CD4-positive, alpha-beta T cell treated with Interleukin-10 for 1 hour (primary cell): ENCODE measurements around the gene SLC39A10.
"Not testable (repeated sequence)": the region's sequence is repeated elsewhere in the genome, so short reads cannot be mapped to it uniquely, and the experiment has no call there.

Source experiments
- DNase-seq: peaks from one replicate; pipeline ENCODE4 v3.0.0-alpha.2; 2020

SLC39A10 gene

DNA sequence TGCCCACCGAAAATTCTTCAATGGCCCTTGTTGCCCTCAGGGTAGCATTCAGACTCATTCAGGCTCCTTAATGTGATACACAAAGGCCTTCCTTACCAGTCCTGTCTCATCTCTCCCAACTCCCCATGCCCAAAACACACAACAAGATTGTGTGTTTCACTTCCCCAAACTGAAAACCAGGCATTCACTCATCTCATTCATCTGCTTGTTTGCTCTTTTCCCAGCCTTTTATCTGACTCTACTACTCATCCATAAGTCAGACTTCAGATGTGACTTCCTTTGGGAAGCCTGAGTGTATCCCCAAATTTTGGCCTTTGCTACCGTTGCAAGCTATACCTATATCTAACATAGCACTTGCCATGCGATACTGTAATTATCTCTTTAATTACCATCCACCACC lies 9.7 kb upstream of the SLC39A10 start:
- no peak for DNase-seq

DNA sequence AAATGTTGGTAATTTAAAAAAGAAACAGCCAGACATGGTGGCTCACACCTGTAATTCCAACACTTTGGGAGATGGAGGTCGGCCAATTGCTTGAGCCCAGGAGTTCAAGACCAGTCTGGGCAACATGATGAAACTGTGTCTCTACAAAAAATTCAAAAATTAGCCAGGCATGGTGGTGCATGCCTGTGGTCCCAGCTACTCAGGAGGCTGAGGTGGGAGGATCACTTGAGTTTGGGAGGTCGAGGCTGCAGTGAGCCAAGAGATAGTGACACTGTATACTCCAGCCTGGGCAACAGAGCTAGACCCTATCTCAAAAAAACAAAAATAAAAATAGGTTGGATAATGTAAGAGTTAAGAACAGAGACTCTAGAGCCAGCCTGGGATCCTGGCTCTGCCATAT lies 8.7 kb upstream of the SLC39A10 start:
- not testable (repeated sequence) for DNase-seq

DNA sequence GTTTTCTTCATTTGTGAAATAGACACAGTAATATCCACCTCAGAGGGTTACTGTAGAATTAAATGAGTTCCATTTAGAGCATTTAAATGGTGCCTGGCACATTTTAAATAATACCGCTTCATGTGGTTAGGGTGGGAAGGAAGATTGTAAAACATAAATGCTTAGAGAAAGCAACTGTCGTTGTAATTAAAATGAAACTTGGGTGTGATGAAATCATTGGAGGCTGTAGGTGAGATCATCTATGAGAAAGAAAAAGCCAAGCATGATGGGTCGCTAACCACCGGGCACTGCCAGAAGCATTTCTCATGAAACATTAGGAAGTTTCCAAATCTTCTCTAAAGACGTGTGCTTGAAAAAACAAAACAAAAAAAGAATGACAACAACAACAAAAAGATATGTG lies 8.2 kb upstream of the SLC39A10 start:
- DNase-seq = peak; percentile 30

DNA sequence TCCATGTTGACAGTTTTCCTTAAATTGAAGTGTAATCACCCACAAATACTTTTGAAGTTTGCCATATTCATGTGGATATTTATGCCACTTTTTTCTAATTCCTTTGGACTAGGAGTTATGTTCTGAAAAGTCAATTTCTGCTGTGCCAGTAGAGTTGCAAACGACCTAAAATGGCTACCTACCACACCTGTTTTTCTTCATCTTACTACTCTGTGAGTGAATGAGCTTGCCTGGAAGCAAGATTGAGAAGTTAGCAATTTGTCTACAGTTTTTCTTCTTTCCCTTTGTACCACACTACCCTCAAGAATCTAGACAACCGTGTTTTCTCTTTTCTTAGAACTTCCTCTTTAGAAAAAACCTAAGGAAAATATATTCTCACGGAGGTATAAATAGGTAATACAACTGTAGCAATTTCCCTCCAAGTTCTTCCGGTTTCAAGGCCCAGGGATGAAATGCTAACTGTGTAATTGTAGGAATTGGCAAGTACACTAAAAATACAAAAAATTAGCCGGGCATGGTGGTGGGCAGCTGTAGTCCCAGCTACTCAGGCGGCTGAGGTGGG lies 7.3 kb upstream of the SLC39A10 start:
- DNase-seq = no peak

DNA sequence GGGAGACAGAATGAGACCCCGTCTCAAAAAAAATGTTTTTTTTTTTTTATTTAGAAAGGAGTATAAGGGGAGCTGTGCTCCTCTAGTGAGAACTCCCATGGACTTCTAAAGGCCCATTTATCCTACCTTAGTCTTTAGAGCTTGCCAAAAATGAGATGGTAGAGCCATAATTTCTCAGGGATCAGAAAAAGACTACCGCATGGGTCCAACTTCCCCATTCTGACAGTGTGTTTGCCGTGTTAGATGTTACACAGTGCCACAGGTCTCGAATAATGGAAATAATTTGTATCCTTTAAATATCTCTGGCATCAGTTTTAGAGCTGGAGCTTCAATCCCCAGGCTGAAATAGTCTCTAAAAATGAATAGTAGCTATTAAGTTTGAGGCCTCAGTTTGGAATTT lies 6.0 kb upstream of the SLC39A10 start:
- no peak for DNase-seq

DNA sequence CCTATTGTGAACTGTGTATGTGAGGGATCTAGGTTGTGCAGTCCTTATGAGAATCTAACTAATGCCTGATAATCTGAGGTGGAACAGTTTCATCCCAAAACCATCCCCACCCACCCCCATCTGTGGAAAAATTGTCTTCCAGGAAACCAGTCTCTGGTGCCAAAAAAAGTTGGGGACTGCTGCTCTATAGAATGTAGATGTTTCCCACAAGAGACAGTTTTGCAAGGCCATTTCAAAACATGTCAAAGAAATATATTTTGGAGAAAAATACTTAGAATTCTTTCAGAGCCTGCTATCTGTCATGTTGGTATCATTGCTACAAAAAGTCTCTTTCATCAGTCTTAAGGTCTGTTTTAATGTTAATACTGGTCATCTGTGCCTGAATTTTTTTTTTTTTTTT lies 4.1 kb upstream of the SLC39A10 start:
- DNase-seq = no peak

- no peak for DNase-seq
These were observed 716 bp upstream of the SLC39A10 start for GRCh38 chr2:195656161-195656858.

DNA sequence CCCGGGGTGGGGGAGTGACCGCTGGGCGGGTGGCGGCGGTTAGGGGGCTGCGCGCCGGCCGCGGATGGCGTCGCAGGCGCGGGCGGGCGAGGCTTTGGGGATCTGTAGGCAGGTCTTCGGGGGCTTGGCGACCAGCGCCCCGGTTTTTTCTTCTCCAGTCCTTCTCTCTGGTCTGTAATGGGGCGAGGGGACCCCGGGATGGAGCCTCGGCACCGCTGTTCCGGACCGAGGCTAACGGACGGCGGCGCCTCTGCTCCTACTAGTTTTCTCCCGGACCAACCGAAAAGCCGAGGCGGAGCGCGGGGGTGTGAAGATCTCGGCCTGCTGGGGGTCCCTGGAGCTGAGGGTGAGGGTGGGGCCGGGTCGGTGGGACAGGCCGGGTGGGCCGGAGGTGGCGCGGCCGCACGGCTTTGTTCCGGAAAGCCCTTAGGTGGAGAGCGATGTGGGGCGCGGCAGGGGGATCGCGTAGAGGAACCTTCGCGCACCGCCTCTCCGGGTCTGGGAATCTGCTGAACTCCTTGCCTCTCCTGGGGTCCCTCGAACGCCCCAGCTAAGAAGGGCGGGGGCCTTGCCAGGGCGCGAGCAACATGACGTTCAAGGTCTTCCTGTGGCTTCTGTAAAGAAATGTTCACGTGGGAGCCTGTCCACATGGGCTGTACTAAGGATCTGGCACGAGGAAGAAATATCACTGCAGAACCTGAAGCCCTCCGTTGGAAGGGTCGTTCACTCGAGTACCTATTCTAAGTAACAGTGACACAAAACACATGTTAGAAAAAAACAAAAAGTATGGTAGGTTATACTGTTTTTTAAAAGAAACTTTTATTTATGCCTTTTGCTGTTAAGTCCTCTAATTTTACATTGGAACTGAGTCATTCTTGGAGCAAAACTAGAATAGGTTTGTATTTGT lies 861 bp downstream of the SLC39A10 start:
- peak; percentile 80 for DNase-seq

DNA sequence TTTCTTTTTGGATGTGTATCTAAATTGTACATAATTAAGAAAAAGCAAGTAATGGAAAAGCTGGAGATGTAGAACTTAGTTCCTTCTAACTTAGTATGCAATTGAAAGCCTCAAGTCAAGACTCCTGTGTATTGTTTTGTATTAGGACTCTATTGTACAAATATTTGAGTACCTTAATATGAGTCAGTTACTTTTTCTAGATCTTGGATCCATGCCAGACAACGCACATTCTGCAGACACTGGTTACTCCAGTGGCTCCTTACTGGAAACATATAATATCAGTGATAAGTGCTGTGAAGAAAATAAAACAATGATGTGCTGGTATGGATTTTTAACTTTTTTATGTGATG lies 1.5 kb downstream of the SLC39A10 start:
- peak; percentile 56 for DNase-seq

DNA sequence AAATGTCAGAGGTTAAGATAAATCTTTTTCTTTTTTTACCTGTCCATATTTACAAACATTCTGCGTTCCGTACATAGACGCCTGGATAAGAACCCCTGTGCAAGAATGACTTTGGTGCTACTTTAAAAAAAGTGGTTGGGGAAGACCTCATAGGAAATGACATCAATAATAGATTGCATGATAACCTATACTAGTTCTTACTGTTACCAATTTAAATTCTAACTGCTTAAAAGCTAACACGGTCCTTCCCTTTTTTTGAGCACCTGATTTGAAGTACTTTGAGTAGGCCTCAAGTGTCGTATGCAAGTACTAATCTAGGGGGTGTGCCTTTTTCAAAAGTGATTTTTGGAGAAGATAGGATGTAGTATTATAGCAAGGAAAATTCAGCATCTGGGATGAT lies 2.1 kb downstream of the SLC39A10 start:
- peak; percentile 74 for DNase-seq

- peak; percentile 88 for DNase-seq
These were observed 3.2 kb downstream of the SLC39A10 start for GRCh38 chr2:195659982-195660890.

- DNase-seq = no peak
These were observed 5.1 kb downstream of the SLC39A10 start for GRCh38 chr2:195662138-195662537.

DNA sequence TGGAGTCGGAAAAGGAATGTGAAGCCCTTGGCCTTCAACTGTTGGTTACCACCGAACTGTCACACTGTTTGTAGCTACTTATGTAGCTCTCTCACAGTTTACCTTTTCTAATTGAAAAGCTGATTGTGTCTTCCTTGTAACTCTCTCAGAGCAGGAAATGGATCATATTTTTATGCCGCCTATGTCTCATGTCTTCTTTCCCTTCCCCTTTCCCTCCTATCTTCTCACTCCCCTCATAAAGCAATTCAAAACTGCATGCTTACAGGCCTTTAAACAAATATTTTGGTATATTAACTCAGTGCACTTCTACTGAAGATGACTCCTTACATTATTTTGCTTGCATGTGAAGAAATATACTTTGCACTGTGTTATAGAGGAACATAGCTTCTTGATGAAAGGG lies 6.0 kb downstream of the SLC39A10 start:
- no peak for DNase-seq

DNA sequence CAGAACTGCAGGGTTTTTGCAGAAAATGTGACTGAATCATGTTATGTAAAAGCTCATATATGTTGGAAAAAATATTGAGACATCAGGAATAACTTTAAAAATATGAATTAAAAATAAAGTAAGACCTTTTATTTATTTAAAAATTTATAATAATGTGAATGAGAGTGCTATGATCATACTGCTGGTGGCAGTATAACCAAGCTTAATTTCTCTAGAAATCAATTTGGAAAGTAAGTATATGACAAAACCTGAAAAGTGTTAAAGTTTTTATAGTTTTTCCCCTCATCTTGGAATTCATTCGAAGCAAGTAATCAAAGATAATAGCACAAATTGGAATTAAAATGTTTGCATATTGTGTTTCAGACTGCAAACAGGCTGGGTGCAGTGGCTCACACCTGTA lies 7.5 kb downstream of the SLC39A10 start:
- DNase-seq = no peak

DNA sequence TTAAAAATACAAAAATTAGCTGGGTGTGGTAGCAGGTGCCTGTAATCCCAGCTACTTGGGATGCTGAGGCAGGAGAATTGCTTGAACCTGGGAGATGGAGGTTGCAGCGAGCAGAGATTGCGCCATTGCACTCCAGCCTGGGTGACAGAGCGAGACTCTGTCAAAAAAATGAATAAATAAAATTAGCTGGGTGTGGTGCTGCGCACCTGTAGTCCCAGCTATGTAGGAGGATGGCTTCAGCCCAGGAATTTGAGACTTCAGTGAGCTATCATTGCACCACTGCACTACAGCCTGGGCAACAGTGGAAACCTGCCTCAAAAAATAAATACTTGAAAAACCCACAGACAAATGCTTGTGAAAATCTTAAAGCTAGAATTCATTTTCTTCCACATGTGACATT lies 8.1 kb downstream of the SLC39A10 start:
- not testable (repeated sequence) for DNase-seq

DNA sequence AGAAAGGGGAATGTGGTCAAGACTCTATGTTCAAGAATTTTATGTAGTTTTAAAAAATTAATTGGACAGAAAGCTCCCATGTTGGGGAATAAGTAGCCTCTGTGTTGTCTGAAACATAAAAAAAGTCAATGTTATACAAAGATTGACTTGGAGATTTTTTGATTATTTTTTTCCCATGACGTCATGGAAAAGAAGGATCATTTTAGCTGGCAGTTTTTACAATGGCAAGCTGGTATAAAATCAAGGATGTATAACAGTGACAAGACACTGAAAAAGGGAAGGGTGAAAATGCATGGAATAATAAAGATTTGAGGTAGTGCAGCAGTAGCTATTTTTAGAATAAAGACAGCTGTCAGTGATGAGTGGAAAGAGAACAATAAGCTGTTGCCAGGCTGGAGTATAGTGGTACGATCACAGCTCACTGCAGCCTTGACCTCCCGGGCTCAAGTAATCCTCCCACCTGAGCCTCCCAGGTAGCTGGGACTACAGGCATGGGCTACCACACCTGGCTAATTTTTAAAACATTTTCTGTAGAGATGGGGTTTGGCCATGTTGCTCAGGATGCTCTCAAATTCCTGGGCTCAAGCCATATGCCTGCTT lies 9.2 kb downstream of the SLC39A10 start:
- DNase-seq = no peak

GRCh38 chr2:195667974-195668373 lies 10.9 kb downstream of the SLC39A10 start:
- no peak for DNase-seq

DNA sequence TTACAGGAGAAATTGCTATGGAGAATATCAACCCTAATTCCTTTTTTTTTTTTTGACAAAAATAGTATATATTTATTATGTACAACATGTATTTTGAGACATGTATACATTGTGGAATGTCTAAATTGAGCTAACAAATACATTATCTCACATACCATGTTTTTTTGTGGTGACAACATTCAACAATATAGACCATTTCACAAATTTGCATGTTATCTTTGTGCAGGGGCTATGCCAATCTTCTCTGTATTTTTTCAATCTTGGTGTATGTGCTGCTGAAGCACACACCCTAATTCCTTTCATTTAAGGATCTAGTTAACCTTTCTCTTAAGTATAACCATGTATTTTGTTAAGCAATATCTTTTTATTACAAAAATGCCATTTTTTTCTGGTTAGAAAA lies 13.2 kb downstream of the SLC39A10 start:
- no peak for DNase-seq

DNA sequence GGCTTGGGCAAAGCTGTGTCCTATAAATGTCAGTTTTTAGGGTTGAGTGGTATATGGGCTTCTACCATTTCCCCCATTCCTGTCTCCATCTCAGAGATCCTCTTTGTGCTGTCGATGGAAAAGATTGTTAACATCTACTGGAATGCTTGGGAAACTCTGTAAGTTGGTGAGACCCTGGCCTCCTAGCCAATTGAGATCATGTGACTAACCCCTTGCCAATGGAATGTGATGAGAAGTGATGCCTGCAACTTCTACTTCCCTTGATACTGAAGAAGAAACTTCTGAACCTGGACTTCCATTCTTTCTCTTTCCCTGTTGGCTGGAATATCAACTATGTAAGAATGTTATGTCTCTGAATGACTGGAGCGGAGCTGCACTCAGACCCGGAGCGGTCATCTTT lies 14.5 kb downstream of the SLC39A10 start:
- no peak for DNase-seq

DNA sequence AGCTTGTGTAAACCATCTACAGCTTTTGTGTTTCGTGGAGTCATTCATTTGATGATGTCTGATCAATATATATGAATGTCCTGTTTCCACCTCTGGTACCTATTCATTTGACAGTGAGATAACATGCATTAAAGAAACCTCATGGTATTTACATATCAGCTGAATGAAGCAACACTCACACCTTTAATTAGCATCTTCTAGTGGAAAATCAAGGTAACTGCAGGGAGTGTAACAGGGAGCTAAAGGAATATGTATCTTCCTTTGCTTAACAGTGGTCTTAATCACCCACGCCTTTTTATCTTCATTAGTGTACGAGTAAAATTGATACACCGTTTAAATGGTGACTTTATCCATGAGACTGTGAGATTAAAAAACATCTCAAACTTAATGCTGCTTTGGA lies 15.6 kb downstream of the SLC39A10 start:
- no peak for DNase-seq

- DNase-seq = no peak
These were observed 17.6 kb downstream of the SLC39A10 start for GRCh38 chr2:195674491-195675221.
